ENCODE data around the gene ACADVL. TPM values are rescaled to one million over a fixed set of nuclear protein-coding genes. Genes with fewer than 3 reads are reported as not detected.
A peak's percentile ranks its signal among the peaks of the same experiment; 100 is the strongest.

ACADVL gene
- total RNA-seq, 2 donors from 2014 or later, result 495 to 517 TPM

- H3K4me1 Mint-ChIP-seq, result peaks cover 41% of the 10 kb centered on the region
- H3K27me3 Mint-ChIP-seq, result no peaks in the 10 kb centered on the region
- H3K4me3 Mint-ChIP-seq, result peak overlapping the region; percentile 94
- no peak for ATAC-seq (replicated peaks)
- peaks cover 55% of the 10 kb centered on the region for H3K36me3 Mint-ChIP-seq (ENCODE audit: low read depth)
- H3K9me3 Mint-ChIP-seq, result no peaks in the 10 kb centered on the region
- peak overlapping the region; percentile 98 for H3K27ac Mint-ChIP-seq
These were observed 418 bp upstream of the ACADVL start for GRCh38 chr17:7219229-7219811.

GRCh38 chr17:7220593-7221277 lies 997 bp downstream of the ACADVL start:
- peak; percentile 52 for ATAC-seq (replicated peaks)
- peak overlapping the region; percentile 94 for H3K4me3 Mint-ChIP-seq
- H3K36me3 Mint-ChIP-seq (ENCODE audit: low read depth), result peaks cover 63% of the 10 kb centered on the region
- H3K27me3 Mint-ChIP-seq, result no peaks in the 10 kb centered on the region
- no peaks in the 10 kb centered on the region for H3K9me3 Mint-ChIP-seq
- peak overlapping the region; percentile 98 for H3K27ac Mint-ChIP-seq
- peaks cover 32% of the 10 kb centered on the region for H3K4me1 Mint-ChIP-seq

DNA sequence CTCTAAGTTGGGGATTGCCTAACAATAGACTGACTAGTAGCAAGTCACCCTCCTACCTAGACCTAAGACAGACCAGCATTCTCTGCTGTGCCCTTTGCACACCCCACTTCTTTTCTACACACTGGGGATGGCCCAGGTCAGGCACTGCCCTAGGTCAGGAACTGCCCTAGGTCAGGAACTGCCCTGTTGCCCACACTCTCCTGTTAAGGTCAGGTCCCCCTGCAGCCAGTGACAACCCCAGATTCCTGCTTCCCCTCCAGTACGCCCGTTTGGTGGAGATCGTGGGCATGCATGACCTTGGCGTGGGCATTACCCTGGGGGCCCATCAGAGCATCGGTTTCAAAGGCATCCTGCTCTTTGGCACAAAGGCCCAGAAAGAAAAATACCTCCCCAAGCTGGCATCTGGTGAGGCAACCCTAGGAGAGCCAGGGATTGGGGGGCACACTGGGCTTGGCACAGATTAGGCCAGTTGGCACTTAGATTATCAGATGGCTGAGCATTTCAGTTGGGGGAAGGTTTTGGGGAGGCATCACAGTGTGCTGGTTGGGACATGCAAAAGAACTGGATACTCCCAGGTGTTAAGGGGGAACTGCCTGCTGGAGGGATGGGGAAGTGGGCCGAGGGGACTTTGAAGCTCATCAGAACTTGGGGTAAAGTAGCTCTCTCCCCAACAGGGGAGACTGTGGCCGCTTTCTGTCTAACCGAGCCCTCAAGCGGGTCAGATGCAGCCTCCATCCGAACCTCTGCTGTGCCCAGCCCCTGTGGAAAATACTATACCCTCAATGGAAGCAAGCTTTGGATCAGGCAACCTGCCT lies 1.7 kb downstream of the ACADVL start:
- Mint-ChIP-seq H3K4me1 (peaks cover 26% of the 10 kb centered on the region), H3K9me3 (no peaks in the 10 kb centered on the region), H3K4me3 (peak overlapping the region; percentile 94), H3K36me3 (ENCODE audit: low read depth) (peaks cover 68% of the 10 kb centered on the region), H3K27me3 (no peaks in the 10 kb centered on the region), H3K27ac (peak overlapping the region; percentile 98)
- ATAC-seq (replicated peaks), result no peak

DNA sequence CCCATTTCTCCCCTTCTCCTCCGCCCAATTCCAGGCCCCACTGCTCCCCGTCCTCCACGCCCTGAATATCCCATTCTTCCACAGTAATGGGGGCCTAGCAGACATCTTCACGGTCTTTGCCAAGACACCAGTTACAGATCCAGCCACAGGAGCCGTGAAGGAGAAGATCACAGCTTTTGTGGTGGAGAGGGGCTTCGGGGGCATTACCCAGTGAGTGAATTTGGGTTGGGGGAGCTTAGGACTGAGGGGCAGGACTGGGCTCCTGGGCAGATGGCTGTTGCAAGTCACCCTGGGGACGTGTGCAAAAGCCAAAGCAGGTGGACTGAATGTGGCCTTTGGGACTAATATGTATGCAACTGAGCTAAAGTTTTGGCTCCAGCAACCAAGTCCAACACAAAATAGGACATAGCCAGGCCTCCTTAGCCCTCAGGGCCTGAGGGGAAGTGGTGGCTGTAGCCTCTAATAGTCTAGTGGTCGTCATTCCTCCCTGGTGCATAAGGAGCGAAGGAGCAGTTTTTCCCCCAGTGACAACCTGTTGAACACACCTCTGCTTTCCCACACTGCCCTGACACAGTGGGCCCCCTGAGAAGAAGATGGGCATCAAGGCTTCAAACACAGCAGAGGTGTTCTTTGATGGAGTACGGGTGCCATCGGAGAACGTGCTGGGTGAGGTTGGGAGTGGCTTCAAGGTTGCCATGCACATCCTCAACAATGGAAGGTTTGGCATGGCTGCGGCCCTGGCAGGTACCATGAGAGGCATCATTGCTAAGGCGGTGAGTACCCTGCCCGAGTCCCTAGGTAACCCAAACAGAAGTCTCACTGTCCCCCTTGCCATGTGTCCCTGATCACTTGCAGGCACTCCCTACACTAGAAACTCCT lies 2.6 kb downstream of the ACADVL start:
- Mint-ChIP-seq H3K4me3 (peak overlapping the region; percentile 94), H3K36me3 (ENCODE audit: low read depth) (peaks cover 76% of the 10 kb centered on the region), H3K9me3 (no peaks in the 10 kb centered on the region), H3K27me3 (no peaks in the 10 kb centered on the region), H3K4me1 (peaks cover 24% of the 10 kb centered on the region), H3K27ac (peak overlapping the region; percentile 98)
- no peak for ATAC-seq (replicated peaks)

- no peak for ATAC-seq (replicated peaks)
- peaks cover 27% of the 10 kb centered on the region for H3K4me1 Mint-ChIP-seq
- peaks cover 82% of the 10 kb centered on the region for H3K36me3 Mint-ChIP-seq (ENCODE audit: low read depth)
- no peak overlapping the region for H3K4me3 Mint-ChIP-seq
- H3K9me3 Mint-ChIP-seq, result no peaks in the 10 kb centered on the region
- no peak overlapping the region for H3K27ac Mint-ChIP-seq
- H3K27me3 Mint-ChIP-seq, result no peaks in the 10 kb centered on the region
These were observed 3.2 kb downstream of the ACADVL start for GRCh38 chr17:7222972-7223292.

DNA sequence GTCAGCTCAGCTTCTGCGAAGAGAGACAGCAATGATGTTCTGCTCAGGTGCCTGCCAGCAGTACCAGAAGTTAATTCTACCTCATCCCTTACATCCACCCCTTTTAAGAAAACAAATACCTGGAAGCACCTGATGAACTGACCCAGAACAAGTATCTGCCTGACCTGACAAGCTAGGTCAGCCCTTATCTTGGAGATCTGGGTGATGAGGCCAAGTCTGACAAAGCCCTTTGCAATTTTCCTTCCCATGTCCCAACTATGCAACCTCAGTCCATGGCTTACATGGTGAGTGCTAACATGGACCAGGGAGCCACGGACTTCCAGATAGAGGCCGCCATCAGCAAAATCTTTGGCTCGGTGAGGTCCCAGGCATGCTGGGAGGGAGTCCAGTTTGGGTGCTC lies 3.6 kb downstream of the ACADVL start:
- no peak for ATAC-seq (replicated peaks)
- Mint-ChIP-seq H3K36me3 (ENCODE audit: low read depth) (peaks cover 86% of the 10 kb centered on the region), H3K9me3 (no peaks in the 10 kb centered on the region), H3K4me3 (no peak overlapping the region), H3K27me3 (no peaks in the 10 kb centered on the region), H3K4me1 (peaks cover 31% of the 10 kb centered on the region), H3K27ac (no peak overlapping the region)

GRCh38 chr17:7224110-7224509 lies 4.4 kb downstream of the ACADVL start:
- no peak for ATAC-seq (replicated peaks)
- Mint-ChIP-seq H3K9me3 (no peaks in the 10 kb centered on the region), H3K4me1 (peaks cover 26% of the 10 kb centered on the region), H3K27ac (no peak overlapping the region), H3K4me3 (no peak overlapping the region), H3K27me3 (no peaks in the 10 kb centered on the region), H3K36me3 (ENCODE audit: low read depth) (peaks cover 94% of the 10 kb centered on the region)

- H3K27ac Mint-ChIP-seq, result no peak overlapping the region
- H3K4me3 Mint-ChIP-seq, result no peak overlapping the region
- H3K4me1 Mint-ChIP-seq, result peaks cover 22% of the 10 kb centered on the region
- ATAC-seq (replicated peaks), result no peak
- H3K9me3 Mint-ChIP-seq, result no peaks in the 10 kb centered on the region
- peaks cover 95% of the 10 kb centered on the region for H3K36me3 Mint-ChIP-seq (ENCODE audit: low read depth)
- no peaks in the 10 kb centered on the region for H3K27me3 Mint-ChIP-seq
These were observed 4.9 kb downstream of the ACADVL start for GRCh38 chr17:7224661-7225111.

- peaks cover 95% of the 10 kb centered on the region for H3K36me3 Mint-ChIP-seq (ENCODE audit: low read depth)
- H3K27me3 Mint-ChIP-seq, result no peaks in the 10 kb centered on the region
- no peak overlapping the region for H3K4me3 Mint-ChIP-seq
- H3K9me3 Mint-ChIP-seq, result no peaks in the 10 kb centered on the region
- H3K27ac Mint-ChIP-seq, result no peak overlapping the region
- peaks cover 17% of the 10 kb centered on the region for H3K4me1 Mint-ChIP-seq
- ATAC-seq (replicated peaks), result no peak
These were observed 6.1 kb downstream of the ACADVL start for GRCh38 chr17:7225711-7226331.

DNA sequence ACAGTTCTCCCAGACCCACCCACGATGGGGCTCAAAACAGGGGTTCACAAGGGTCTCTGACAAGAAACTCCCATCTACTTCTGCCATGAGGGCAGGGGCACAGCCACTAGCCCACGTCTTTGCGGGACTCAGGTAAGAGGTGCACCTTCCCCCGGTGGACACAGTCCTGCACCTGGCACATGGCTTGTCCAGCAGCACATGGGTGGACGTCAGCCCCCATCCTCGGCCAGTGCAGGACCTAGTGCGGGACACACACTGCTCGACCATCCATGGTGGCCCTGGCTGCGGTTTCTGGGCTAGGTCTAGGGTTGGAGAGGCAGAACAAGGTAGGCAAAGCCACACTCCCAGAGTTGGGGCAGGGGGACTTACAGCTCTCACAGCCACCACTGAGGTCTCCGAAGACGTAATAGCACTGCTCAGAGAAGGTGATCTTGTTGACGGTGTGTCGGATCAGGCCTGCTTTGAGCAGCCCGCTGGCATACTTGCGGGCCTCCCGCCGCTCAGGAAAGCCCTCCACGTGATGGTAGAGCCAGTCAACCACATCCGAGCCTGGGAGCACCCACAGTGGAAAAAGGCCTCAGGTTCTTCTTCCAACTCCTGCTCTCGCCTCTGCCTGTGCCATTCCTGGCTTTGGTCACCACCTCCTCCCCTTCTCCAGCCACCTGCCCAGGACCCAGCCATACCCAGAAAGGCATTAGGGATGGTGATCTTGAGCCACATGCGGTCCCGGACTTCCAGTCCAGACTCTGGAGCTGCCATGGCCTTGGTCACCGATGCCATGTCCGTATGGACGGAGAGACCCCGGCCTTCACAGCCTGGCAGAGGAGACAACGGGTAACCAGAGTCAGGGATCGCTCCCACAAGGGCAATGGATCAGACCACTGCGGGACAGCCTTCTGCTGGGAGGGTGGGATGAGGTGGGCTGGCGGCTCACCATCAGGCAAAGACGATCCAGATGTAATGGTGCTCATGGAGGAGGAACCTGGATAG lies 7.3 kb downstream of the ACADVL start:
- Mint-ChIP-seq H3K27ac (no peak overlapping the region), H3K9me3 (no peaks in the 10 kb centered on the region), H3K4me1 (peaks cover 15% of the 10 kb centered on the region), H3K36me3 (ENCODE audit: low read depth) (peaks cover 95% of the 10 kb centered on the region), H3K4me3 (no peak overlapping the region), H3K27me3 (no peaks in the 10 kb centered on the region)
- ATAC-seq (replicated peaks), result no peak

GRCh38 chr17:7228920-7229319 lies 9.2 kb downstream of the ACADVL start:
- H3K27ac Mint-ChIP-seq, result no peak overlapping the region
- no peak for ATAC-seq (replicated peaks)
- H3K4me3 Mint-ChIP-seq, result no peak overlapping the region
- peaks cover 92% of the 10 kb centered on the region for H3K36me3 Mint-ChIP-seq (ENCODE audit: low read depth)
- H3K4me1 Mint-ChIP-seq, result peaks cover 24% of the 10 kb centered on the region
- no peaks in the 10 kb centered on the region for H3K27me3 Mint-ChIP-seq
- H3K9me3 Mint-ChIP-seq, result no peaks in the 10 kb centered on the region

GRCh38 chr17:7229504-7229903 lies 9.8 kb downstream of the ACADVL start:
- peaks cover 24% of the 10 kb centered on the region for H3K4me1 Mint-ChIP-seq
- no peak overlapping the region for H3K4me3 Mint-ChIP-seq
- H3K27me3 Mint-ChIP-seq, result no peaks in the 10 kb centered on the region
- H3K9me3 Mint-ChIP-seq, result no peaks in the 10 kb centered on the region
- peaks cover 93% of the 10 kb centered on the region for H3K36me3 Mint-ChIP-seq (ENCODE audit: low read depth)
- no peak for ATAC-seq (replicated peaks)
- H3K27ac Mint-ChIP-seq, result no peak overlapping the region

GRCh38 chr17:7232114-7232513 lies 12.4 kb downstream of the ACADVL start:
- Mint-ChIP-seq H3K9me3 (no peaks in the 10 kb centered on the region), H3K4me3 (peak overlapping the region; percentile 87), H3K36me3 (ENCODE audit: low read depth) (peaks cover 96% of the 10 kb centered on the region), H3K27me3 (no peaks in the 10 kb centered on the region), H3K4me1 (peaks cover 45% of the 10 kb centered on the region), H3K27ac (peak overlapping the region; percentile 25)
- ATAC-seq (replicated peaks), result no peak
